NCI-H146 treated with DMSO at 0.1 percent for 48 hours (cell line): ENCODE measurements around the gene FMO1.
"Not testable (repeated sequence)": the region's sequence is repeated elsewhere in the genome, so short reads cannot be mapped to it uniquely, and the experiment has no call there.

Source experiments
- DNase-seq: peaks from one replicate; lab custom pipeline; 2025; ENCODE audit not compliant: unreplicated experiment; lab: John Stamatoyannopoulos, UW

FMO1 gene, protein sequence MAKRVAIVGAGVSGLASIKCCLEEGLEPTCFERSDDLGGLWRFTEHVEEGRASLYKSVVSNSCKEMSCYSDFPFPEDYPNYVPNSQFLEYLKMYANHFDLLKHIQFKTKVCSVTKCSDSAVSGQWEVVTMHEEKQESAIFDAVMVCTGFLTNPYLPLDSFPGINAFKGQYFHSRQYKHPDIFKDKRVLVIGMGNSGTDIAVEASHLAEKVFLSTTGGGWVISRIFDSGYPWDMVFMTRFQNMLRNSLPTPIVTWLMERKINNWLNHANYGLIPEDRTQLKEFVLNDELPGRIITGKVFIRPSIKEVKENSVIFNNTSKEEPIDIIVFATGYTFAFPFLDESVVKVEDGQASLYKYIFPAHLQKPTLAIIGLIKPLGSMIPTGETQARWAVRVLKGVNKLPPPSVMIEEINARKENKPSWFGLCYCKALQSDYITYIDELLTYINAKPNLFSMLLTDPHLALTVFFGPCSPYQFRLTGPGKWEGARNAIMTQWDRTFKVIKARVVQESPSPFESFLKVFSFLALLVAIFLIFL

DNA sequence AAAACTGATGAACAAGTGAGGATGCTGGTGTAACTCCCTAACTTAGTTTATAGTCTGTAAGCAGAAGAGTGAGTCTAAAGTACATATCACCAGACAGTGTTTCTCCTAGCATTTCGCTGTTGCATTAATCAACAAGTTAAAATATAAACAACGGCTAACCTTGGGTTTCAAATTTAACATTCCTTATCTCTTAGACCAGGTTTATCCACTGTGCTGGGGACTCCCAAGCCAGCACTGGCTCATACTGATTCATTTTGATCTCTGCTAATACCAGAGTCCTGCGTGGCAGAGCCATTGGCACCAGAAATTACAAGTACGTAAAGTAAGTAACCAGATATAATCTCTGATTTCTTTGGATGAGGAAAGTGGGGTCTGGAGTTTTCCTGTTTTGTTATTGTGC is at the start of gene FMO1:
FMO1 (plus strand) TSS at position 193 of the 400 bp plus-strand sequence. CDS start 9,594 bp downstream, outside the sequence.
- DNase-seq: no peak

DNA sequence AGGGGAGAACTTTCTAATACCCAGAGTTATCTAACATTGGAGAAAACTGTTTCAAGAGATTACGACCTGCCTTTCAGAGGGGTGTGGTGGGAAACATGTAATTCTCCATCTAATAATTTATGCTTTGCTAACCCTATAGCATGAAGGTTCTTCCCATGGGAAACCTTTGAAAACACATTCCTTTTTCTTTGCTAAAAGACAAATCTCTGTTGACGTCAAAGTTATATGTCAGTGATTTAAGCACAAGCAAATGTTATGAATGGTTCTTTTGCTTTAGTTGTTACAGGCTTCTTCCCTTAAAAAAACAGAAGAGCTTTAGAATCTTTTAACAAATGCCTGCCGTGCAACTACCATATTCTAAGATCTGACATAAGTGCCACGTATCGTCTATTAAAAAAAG is 44.0 kb upstream of the FMO1 start:
- DNase-seq: no peak

DNA sequence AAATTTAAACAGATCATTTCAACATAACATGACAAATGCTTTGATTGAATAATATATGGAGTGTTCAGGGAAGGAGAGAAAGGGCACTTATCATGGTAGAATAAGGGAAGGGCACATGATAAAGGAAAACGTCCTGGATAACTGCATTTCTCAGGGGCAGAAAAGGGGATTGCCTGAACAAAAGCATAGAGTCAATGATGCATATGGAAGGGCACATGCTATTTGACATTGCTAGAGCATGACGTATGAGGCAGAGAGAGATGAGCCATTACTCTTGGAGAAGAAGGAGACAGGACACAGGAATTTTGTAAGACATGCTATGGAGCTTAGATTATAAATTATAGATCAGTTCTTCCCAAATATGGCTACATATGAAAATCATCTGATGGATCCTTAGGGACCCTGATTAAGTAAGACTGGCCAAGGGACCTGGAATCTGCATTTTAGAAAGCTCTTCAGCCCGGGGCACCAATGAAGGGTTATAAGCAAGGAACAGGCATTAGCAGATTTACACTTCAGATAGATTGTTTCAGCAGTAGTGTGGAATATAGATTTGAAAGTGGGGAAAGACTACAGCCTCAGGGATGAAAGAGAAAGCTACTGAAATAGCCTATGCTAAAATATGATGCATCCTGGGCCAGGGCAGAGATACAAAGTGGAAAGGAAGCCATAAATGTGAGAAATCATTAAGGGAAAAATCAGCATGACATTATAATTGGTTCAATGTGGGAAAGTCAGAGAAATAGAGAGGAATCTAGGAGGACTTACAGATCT is 41.9 kb upstream of the FMO1 start:
- DNase-seq: no peak

DNA sequence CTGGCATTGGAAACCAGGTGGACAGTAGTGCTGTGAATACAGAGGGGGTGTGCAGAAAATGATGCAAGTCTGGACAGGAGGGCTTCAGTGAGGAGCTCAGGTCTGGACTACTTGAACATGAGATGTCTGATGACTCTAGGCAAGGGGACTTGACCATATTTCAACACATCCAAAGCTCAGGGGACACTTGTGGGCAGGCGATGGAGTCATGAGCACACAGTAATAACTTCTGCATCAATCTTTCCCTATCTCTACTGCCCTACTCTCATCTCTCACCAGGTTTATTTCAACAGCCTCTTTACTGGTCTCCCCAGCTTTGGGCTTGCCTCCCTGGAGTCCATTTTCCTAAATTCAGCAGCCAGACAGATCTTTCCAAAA is 41.3 kb upstream of the FMO1 start:
- no peak for DNase-seq

DNA sequence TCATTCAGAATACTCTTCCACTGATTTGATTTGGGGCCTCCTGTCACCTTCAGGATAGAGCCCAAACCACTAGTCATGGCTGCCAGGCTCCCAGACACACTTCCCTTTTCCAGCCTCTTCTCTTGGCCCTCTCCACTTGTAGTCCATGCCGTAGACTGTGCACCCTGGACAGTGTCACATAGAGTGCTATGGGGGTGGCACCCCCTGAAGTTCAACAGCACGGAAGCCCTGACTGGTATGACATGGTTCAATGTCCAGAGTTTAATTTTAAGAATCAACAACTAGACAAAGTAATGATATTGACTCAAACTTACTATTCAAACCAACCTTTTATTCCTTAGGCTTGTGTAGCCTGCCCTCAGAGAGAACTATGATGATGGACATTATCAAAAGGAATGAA is 40.9 kb upstream of the FMO1 start:
- DNase-seq: no peak

DNA sequence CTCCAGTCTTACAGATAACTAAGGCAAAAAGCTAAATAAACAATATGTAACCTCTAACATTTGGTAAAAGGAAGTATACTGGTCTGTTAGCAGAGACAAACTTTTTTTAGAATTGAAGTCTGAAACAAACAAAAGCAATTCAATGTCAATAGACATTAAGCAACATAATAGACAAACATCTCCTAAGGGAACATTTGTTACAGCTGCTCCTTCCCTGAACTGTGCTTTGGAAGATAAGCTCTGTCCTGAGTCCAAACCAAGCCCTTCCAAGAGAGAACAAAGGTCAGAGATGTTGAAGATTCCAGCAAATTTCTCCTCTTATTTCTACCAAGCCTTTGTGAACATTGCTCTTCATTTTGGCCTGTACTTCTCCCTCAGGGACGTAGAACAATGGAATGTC is 37.9 kb upstream of the FMO1 start:
- DNase-seq: no peak

DNA sequence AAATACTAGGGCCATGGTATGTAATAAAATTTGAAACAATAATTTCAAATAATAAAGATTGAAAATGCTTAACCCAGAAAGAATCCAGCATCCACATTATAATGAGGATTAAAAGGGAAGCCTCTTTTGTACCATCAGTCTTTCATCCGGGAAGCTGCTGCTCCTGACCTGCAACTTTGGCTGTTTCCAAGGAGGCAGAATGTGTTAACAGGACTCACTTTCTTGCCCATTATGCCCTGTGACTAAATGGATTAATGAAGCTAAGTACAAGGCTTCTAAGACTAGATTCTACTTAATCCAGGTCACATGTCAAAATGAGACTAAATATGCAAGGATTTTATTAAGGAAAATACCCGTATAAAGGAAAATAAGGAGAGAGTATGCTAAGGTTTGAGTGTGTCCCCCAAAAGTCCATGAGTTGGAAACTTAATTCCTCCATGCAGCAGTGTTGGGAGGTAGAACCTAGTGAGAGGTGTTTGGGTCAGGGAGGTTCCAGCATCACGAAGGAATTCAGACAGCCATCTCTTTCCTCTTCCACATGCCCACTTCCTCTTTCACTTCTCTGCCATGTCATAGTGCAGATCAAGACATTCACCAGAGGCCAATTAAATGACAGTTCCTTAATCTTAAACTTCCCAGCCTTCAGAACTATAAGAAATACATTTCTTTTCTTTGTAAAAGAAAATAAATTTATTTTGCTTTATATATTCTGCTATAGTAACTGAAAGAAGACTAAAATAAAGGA is 35.5 kb upstream of the FMO1 start:
- no peak for DNase-seq

DNA sequence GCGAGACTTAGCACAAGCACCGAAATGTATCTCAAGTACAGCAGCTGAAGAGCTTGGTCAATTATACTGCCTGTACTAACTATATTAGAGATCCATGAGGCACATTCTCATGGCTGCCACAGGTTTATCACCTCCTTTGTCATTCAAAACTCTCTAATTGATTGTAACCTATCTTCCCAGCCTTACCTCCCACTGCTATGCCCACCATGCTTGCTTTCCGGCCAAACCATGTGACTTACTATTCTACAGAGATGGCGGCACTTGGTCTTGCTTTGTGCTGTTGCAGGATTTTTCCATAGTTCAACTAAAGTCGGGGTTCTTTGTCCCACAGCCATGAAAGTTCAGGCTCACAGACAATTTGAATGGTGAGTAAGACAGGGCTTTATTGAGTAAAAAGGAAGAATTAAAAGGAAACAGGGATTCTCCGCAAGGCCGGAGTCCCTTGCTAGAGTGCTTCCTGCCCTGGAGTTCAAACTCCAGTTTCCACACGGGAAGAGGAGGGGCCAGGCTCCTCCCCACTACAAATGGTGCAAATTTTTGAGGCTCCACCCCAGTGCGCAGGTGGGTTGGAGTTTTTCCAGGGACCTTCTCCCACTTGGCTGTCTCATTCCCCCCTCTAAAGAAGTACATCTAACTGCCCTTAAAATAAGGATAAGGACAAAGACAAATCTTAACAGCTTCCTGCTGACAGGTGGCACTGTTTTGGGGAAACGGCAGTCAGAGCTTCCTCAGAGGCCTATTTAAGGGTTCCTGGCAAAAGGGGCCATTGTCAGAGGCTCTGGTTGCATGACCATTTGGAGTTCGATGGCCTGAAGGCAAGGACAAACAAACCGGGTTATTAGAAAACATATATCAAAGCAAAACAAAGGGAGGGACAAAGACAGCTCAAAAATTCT is 34.5 kb upstream of the FMO1 start:
- DNase-seq: no peak

DNA sequence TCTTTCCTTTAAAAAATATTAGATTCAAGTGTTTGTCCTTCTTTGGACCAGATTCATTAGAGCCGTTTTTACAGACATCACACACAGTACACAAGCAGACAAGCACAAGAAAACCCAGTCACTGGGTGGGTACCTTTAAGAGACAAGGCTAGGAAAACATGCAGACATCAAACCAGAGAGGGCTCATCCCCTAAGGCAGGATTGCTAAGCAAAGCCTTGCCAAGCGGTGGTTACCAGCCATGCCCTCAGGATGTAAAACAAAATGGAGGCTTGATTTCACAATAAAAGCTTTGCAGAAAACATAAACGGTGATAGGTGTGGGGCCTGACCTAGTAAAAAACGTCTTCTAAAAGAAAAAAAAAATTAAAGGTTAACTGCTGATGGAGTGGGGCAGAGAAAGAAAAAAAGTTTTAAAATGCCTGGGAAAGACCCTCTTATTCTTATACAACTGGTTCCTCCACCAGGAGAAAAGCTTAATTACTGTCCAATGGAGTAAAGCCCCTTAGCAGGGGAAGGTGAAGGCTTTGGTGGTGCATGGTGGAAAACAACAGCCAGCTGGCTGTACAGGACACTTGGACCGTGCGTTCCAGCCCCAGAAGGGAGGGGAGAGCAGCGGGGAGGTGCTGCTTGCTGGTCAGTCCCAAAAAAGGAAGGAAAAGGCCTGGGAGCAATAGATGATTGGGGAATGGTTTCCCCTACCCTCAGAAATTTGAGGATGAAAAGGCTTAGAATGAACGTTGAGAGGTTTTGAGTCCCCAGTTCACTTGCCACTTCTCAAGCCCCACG is 30.4 kb upstream of the FMO1 start:
- DNase-seq: no peak

DNA sequence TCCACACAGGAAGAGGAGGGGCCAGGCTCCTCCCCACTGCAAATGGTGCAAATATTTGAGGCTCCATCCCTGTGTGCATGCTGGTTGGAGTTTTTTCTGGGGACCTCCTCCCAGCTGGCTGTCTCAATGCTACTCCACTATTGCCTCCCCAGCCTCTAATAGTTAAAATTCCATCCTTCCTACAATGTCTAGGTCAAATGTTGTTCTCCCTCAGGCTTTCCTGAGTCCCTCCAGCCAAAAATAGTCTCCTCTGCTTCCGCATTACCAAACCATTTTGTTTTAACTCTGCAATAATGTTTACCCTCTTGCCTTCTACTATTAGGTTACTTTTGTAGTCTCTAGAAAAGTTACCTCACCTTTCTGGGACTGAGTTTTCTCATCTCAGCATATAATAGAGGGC is 29.6 kb upstream of the FMO1 start:
- no peak for DNase-seq

DNA sequence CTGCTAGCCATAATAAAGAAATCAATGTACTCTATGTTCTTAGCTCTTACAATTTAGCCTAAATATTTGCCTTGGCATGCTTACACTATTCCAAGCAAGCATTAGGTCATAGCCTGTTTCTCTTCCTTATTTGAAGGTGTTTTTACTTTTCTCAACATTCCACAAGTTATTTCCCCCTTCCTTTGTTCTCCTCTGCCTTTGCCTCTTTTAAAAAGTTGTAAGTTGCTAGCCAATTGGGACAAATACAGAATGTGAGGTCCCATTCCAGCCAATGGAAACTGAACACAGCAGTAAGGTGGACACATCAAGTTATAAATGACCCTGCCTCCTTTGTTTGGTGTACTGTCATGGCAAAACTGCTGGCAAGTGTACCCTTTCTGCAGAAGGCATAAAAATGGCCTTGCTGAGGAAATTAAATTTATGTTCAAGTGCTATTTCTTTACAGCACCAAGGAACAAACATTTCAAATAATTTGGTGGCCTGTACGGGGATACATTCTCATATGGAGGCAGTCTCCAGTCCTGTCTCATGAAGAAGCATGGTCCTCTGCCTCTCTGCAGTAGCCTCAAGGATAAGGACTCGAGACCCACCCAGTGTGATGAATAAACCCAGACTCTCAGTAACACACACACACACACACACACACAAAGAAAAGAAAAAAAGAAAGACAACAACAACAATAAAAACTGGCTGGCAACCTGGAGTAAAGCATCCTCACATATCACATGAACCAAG is 28.8 kb upstream of the FMO1 start:
- no peak for DNase-seq

DNA sequence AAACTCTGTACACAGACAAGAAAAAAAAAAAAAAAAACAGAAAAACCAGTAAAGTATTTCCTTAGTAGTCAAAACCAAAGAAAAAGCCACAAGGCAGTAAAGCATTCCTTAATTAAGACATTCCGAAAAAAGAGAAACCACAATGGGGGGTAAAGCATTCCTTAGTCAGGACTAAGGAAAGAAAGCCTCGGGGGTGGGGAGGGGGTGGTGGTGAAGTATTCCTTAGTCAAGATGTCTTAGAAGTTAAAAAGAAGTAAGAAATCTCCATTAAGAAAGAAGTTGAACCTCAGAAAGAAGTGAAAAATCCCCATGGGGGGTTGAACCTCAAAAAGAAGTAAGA is 28.2 kb upstream of the FMO1 start:
- DNase-seq: no peak

DNA sequence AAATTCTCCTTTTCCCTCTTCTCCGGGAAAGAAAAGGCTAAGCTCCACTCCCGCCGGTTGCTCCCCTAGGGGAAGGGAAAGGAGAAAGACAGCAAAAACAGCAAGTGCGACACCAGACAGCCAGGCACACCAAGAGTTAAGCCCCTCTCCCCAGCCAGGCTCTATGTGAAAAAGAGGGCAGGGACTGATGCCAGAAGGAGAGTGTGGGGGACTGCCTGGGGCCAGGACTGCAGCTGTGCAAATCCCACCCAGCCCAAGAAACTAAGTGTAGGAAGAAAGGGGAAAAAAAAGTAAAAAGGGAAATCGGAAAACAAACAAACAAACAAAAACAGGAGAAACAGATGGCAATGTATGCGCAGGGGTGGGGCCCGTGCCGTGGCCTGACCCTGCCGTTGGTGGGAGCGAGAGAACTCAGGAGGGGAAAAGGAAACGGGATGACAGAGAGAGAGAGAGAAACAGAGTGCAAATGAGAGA is 27.7 kb upstream of the FMO1 start:
- no peak for DNase-seq

DNA sequence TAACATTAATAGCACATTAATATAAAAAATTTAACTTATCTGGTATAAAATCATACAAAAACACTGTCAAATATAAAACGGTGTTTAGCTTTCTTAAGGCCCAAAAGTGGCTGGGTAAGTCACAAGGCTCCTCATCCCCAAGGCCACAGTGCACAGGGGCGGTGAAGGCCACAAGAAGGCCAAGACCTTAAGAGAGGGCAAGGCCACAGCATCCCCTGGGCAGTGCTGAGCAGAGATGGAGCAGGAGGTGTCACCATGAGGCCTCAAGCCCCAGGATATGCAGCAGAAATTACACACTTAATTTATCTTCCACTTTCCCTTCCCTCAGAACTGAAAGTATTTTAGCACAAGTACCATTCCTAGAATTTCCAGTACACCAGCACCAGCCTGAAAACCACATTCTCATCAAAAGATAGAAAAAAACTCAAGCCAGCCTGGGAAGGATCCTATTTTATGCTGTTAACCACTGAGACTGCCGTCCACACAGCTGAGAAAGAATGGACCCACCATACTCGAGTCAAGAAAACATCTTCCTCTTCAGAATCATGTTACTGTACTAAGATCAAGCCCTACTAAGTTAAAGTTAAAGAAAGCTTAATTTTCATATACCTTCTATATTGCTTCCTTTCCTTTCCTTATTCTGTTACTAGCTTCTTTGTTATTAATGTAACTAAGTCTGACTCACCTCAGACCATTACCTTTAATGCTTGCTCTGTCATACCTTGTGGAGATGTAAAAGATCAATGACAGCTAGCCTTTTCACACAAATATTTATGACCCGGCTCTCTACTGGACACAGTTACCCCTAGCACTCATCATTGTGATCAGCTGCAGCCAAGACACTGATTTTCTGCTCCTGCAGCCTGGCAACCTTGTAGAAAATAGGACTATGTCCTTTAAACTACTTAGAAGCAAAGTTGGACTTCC is 26.4 kb upstream of the FMO1 start:
- no peak for DNase-seq

DNA sequence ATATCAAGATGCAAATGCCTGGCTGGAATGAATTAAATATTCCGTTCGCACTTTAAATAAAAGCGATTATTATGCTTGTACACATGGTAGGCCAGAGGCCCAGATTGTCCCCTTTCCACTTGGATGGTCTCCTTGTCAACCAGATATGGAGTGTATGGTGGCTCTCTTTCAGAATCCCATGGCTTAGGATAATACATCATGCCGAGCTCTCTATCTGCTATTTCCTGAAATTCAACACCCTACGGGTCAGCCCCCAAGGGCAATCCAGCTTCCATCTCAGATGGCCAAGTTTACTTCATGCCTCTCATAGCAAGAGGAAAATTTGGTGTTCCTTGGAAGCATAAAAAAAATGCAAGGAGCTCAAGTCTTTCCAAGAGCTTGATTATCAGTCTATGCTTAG is 25.4 kb upstream of the FMO1 start:
- no peak for DNase-seq

DNA sequence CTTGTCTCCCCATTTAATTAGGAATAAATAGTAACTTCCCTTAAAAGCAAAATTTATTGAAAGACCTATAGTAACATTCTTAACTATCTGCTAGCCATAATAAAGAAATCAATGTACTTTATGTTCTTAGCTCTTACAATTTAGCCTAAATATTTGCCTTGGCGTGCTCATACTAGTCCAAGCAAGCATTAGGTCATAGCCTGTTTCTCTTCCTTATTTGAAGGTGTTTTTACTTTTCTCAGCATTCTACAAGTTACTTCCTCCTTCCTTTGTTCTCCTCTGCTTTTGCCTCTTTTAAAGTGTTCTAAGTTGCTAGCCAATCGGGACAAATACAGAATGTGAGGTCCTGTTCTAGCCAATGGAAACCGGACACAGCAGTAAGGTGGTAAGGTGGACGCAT is 24.0 kb upstream of the FMO1 start:
- not testable (repeated sequence) for DNase-seq

DNA sequence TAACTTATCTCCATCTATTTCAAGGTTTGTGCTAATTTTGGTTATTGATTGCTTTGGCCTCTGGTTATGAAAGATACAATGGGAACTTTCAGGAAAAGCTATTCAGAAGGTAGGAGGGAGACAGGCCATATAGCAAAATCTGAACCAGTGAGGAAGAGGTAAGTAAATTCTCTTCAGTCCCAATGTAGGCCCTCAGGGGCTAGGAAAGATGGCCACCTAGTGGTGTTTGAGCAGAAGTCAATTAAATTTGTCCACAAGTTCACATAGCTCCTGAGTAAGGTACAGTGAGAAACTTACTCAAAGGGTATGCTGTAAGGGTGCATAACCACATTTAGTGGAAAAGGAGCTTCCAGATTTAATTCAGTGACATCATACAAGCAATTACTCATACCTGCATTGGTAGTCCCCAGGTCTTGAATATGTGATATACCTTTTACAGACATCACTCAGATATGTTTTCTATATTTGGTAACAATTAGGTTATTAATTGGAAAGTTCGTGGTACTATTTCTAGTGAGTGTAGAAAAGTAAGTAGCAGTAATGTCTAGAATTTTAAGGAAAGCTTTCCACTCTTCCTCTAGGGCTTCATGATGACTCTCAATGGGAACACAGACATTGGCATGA is 21.4 kb upstream of the FMO1 start:
- no peak for DNase-seq

DNA sequence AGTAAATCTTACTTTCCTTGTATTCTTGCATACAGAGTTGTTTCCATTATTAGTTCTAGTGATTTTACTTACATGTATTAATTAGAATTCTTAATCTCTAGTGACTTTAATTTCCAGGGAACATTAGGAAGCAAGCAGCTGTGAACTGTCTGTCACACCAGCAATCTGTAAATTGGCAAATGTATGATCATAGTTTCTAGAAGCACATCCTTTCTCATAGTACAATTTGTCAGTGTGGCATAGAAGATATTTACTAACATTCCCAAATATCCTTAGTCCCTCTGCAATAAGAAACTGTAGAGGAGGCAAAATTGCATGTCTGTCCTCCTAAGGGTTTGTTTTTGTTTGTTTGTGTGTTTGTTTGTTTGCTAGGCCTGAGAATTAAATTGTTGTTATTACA is 17.0 kb upstream of the FMO1 start:
- DNase-seq: no peak
